CD4-positive, alpha-beta T cell treated with Interleukin-2 at 100 ng/mL for 4 hours (primary cell): ENCODE measurements around the gene PLCH1.

Source experiments
- DNase-seq: peaks from one replicate; pipeline ENCODE4 v3.0.0-alpha.2; 2020; ENCODE audit warnings: low spot score

Gene PLCH1

DNA sequence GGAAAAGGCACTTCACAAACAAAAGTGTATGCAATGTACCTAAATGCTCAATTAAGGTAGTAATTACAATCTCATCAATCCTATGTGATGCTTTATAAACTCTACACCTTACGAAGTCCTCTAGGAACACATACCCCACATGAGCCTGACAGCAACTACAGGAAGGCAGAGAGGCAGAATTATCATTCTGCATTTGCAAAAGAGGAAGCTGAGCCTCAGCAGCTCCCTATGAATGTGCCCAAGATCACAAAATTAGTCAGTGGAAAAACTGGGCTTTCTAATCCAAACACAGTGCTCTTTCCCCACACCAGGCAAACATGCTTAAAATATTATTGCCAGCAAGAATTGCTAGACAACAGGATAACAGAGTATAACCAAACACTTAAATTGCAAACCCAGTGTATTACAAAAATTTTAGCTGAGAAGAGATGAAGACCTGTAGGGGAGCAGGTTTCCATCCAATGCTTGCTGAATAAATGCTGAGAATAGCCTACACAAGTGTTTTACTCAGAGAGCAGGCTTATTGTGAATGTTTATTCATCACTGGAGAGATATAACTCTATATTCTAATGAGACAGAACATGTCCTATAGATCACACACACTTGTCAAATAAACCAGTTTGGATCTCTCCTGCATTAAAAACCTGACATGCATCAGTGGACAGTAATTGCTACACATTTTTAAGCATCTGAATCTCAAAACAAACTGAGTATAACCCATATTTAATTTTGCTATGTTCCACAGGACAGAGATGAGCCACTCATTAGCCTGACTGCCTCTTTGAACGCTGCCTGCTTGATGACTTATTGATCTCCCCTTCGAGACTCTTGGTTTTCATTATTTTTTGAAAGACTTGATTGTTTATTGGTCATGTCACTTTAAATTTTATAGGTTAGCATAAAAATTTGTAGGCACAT is 62.2 kb downstream of the PLCH1 start:
- no peak for DNase-seq

DNA sequence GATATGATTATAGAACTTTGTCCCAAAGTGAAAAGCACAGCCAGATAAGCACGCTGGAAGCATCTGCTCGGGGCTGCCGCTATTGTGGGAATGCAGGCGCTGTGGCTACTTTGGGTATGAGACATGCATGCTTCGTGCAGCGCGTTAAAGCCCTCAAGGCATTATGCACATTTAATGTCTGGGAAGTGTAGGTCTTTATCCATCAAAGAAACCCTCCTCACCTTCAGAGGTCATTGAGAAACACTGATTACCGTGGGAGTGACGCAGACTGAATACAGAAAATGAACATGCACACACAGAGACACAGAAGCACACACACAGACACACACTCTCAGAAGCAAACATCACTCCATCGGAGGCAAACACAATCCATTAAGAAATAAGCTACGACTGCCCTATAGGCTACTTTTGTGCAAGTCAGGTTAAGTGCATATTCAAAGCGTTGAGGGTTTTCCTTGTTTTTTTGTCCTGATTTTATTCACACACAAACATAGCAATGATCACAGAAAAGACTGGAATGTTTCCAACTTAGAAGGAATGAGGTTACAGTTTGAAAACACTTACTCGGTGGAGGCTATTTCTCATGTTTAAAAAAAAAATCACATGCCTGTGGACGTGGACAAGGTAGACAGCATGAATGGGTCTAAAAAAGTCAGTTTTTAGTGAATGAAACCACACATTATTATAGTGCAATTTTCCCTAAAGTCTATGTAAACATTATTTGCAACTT is 68.5 kb downstream of the PLCH1 start:
- DNase-seq: no peak

DNA sequence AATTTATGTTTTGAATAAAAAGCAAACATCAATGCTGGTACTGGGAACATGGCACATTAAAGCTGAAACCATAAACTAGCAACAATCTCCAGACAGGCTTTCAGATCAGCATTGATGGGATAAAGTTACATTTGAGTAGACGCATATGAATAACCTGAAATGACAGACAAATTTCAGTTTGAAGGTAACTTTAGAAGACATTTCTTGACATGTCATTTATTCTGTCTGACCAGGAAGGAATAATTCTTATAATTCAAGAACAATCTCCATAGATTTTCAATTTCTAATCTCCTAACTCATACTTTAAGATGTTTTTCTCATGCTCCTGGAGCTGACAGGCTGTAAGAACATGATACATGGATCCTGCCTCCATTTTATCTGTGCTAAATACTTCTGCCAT is 69.8 kb downstream of the PLCH1 start:
- no peak for DNase-seq

DNA sequence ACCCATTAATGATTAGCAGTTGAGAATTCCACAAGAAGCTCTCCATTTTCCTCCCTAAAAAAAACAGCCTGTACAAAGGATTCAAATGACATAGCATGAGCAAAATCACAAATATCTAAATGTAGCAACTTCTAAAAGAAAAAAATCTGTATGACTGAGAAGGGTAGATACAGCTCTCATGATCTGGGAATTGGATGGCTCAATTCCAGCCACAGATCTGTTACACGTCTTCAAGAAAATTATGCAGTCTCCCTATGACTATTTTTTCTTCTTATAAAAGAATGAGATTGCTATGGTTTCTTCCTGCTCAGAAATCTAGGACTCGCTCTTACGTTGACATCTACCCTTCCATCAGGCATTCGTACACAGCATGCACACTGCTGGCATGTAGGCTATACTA is 71.5 kb downstream of the PLCH1 start:
- no peak for DNase-seq

DNA sequence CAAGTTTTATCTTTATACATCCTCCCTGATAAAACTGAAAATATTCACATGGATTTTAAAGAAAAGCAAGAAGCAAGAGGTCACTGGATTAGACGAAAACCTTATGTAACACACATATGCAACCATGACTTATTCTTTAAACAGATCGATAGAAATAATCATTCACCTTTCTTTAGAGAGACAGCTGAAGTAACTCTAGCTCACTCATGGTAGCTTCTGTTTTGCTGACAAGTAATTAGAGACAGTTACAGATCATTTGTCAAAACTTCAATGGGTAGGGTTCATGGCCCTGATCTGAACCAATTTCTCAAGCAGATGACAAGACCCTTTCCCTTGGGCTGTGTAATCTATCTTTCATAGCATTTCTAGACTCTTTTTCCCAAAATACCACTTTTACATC is 74.5 kb downstream of the PLCH1 start:
- no peak for DNase-seq

DNA sequence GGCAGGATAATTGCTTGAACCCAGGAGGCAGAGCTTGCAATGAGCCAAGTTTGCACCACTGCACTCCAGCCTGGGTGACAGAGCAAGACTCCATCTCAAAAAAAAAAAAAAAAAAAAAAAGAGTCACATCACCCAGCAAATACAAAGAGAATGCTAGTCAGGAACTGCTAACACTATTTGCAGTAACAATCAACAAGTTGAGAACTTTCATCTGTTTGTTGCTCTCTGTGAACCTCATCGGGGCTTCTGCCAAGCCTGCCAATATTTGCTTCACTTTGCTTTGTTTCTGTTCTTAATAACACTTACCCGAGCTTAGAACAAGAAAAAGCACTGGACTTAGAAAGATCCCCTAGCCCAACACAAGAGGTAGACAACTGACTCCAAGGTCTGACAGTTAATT is 76.9 kb downstream of the PLCH1 start:
- DNase-seq: no peak

DNA sequence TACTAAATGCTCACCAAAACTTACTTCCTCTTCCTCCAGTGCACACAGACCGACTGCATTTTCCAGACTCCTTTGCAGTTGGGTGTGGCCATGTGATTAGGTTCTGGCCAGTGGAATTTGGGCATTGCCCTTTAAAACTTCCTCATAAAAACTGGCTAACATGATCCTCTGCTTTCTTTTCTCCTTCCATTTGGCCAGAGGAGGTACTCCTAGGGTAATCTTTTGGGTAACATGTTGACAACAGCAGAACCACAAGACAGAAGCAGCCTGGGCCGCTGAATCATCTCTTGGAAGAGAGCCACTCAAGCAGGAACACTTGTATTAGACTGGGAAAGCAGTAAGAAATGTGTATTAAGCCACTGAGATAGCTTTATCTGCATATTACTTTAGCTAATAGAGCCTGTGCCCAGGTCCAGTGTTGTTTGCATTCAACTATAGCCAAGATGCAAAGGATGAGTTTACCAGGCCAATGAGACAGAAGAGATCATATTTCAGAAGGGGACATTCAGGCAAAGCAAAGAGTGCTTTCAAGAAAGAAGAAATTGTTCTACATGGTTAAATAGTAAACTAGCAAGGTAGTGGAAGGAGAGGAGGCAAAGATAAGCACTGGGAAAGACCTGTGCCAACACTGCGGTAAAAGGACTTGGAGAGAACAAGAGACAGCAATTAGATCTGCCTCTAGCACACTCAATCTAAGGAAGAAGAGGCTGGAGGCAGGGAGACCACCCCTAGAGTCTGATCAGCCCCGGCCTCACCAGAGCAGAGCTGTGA is 79.8 kb downstream of the PLCH1 start:
- DNase-seq: no peak

DNA sequence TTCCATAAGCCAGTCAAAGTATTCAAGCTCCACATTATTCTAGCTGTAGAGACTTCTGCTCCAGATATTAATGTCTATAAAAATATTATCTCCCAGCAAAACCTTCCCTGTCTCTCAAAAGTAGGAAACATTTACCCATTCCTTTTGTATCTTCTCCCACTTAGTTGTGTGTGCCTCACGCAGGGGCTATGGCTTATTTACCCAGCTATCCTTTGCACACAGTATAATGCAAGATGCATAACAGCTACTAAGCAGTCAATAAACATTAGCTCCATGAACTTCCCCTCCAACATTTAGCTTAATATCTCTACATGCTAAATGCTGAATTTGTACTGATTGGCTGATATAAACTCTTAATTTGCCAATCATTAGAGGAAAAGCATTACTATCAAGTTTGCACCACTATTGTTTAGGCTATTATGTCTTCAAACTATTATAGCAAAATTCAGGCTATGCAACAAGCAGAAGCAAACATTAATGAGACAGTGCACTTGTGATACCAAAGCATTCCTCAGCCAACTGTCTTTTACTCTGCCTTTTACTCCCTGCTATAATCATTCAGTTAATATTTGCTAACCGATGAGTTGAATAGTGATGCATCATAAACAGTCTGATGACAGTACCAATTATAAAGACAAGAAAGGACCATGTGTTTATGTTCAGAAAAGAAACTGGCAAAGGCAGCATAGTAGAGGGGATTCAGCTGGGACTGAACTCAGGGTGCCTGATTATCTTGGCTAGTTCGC is 81.2 kb downstream of the PLCH1 start:
- DNase-seq: no peak

DNA sequence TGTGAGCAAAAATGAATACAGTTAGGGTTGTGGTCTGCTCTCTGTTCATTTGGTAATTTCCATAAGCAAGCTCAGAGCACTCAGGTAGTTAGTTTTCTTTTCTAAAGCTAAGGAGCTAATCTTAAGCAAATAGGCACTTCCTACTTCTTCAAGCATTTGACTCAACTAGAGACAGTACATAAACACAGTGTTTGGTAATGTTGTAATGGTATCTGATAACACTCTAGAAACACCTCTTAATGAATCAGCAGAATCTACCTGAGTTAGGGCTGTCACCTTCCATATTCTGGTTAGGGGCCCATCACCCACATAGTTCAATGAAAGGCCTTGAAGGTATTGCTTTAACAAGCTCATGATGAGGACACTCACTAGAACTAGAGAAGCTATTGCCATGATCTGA is 83.1 kb downstream of the PLCH1 start:
- no peak for DNase-seq

DNA sequence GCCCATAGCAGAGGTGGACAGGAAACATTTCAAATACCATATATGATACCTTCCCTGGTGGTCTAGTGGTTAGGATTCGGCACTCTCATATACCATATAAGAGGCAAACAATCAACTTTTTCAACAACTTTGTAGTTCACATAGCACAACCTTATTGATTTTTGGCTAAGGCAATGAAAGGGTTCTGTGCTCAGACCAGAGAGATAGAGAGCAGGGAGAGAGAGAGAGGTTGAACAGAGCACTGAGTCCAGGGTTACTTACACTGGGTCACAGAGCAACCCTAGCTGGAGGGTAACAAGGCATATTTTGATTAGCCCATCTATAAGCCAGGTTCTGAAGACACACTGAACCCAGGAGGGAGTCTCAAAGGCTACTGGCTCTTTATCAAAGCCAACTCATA is 83.8 kb downstream of the PLCH1 start:
- no peak for DNase-seq

DNA sequence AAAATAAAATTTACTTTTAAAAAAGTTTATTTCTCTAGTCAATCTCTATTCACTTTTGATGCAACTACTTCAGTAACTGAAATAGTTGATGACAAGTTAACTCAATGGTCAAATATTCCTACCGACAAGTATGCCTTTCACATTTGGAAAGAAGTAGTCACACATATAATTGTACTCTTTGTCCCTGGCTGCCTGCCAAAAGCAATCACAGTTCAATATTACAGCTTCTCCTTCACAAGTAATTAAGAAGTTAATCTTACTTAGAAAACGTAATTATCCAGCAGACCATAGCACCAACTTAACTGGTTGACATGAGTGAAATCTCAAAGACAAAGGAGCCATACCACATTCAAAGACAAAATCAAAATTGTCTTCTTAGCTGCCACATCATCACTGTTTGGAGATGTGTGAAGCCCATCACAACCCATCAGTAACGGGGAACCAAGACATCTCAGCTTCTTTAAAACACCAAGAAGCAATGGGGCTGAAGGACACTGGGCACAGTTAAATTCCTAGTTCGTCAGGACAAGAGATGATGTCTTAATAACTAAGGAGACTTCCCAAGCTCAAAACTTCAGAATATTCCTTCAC is 86.1 kb downstream of the PLCH1 start:
- DNase-seq: no peak

DNA sequence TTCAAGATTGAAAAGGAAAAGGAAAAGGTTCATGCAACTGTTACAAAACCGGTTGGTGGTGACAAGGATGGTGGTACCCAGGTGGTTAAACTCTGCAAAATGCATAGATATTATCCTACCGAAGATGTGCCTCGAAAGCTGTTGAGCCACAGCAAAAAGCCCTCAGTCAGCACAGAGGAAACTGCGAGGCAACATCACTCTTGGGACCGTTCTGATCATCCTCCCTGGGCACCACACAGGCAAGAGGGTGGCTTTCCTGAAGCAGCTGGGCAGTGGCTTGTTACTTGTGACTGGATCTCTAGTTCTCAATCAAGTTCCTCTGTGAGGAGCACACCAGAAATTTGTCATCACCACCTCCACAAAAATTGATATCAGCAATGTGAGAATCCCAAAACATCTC is 86.9 kb downstream of the PLCH1 start:
- no peak for DNase-seq

DNA sequence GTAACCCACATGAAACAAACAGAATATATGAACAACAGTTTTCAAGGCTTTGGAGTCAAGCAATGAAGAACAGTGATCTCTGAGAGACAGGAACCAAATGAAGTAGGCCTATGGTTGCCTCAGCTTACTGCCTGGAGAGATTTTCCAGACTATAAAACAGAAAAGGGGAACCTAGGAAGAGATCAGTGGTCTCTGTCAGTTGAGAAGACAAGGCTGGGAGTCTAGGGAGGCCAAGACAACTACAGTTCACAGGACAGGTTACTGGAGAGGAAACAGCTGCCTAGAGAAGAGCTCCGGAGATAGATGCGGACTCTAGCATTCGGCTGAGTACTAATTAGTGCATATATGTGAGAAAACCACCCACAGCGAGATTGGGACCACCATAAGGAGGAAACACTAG is 87.7 kb downstream of the PLCH1 start:
- DNase-seq: no peak

DNA sequence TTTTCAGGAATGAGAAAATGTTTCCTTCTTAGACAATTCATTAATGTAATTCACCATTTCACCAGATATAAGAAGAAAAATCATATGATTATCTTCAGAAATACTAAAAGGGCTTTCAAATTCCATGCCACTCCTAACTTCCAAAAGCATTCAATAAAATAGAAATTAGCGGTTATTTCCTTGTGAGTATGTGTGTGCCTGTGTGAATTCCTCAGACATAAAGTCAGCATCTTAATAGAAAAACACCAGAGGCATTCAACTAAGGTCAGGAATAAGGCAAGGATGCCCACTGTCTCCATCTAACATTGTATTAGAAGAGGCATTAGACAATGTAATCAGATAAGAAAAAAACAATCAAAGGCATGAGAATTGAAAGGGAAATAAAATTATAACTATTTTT is 88.4 kb downstream of the PLCH1 start:
- no peak for DNase-seq

DNA sequence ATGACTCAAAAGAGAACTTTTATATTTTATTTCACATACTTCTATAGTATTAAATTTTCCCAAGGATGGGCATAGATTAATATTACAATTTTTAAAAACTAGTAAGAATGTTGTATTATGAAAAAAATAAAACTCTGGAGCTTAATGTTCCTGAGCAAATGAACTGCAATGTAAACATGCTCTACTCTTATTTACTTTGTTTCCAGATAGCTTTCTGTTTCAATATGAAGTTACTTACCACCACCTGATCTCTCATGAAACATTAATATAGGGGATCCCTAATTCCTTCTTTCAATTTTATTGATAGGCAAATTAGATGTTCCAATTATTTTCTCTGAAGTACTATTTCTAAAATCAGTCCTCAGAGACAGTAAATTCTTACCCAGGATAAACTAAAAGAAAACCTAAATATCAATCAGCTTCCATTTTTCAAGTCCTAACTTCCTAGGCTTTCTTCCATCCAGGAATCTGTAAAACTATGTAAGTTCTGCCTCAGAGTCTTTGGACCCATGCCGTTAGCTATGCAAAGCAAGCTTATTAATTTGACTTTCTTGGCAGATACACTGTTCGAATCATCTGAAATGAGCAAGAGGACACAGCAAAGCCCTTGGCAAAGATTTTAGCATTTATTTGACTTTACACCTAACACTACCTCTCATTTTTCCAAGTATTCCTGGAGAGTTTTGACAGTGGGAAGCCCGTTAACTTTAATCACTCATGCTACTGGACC is 93.2 kb downstream of the PLCH1 start:
- DNase-seq: no peak

DNA sequence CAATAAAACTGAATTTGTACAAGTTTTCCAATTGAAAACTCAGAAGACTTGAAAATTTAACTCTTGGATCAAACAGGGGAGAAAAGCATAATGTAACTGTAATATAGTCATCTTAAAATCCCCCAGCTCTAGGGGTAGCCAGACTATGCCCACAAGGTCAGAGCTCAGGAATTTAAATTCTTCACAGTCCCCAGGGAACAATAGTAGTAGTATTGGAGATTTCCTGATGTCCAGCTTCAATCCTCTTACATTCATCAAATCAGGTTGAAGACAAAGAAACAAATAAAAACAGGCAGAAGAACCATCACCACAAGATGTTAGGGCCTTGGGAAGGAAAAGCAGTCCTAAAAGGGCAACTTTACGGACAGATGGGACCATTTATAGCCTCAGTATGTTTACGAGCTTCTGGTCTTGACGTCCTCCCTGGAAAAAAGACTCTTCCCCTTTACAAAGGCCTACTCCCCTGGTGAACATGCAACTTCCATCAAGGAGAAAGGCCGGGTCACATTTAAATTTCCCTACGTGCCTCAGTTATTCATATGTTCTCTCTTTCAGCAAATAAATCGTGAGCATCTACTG is 96.8 kb downstream of the PLCH1 start:
- DNase-seq: no peak

DNA sequence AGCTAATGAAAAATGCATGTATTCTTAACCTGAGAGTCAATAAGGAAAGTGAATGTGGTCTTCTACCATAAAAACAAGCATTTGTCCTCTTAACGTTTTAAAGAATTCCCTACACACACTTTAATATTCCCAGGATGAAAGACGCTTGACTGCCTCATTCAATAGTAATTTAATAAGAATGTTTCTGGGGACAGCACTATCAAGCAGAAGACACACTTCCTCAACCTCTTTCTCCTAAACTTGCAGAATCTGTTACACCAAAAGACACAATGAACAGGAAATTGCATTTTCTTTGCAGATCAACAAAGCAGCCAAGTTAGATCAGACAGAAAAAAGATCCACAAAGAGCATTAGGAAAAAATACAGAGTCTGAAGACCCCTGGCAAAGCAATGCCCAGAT is 97.7 kb downstream of the PLCH1 start:
- no peak for DNase-seq

DNA sequence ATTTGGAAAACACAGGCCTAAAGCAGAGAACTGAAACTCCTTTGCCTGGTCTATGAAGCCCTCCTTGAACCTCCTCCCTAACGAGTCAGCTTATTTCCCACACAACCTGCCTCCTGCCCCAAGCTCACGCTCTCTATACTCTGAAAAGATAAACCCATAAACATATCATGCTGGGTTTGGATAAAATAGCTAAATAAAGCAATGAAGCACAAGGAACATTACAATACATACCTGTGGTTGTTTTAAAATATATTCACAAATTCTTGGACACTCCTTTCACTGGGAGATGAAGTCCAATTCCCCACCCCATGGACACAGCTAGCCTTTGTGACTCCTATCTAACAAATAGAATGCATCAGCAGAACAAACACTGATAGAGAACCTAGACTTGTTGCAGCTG is 98.2 kb downstream of the PLCH1 start:
- no peak for DNase-seq

DNA sequence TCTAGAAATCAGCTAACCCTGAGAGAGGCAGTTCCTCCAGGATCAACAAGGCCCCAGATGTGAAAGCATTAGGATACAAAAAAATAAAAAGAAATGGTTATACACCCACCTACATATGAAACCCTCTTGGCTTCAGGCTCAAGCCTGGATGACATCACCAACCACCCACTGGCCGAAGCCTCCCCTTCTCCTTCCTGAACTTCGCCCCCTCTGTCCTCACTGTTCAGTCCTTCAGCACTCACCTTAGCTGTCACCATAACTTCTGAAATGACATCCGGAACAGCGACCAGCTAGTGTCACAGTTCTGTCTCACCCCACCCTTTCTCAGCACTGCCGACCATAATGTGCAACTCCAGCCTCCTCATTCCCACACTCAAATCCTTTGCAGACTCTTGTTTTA is 98.7 kb downstream of the PLCH1 start:
- DNase-seq: no peak

DNA sequence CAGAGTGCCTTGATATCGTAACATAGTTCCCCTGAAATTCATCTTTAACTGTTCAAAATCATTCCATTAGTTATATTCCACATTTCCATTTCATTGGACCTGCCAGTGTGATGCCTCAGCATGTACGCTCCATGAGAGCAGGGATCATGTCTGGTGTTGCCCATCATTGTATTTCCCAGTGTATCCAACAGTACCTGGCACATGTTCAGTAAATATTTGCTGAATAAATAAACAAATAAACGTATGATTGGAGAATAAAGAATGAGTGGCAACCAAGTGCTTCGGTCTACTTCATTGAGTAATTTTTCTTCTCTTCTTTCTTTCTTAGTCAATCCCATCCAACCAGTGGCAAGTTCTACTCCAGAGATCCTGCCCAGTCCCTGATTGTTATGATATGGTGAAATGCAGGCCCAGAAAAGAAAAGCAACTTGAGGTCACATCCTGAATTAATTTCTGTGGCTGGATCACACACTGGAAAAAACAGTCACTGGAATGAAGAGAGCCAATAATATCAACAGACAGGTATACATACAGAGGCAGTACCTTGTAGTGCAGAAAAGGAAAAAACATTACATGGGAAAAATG is 101.2 kb downstream of the PLCH1 start:
- no peak for DNase-seq
